ENCODE data around the gene MPDZ.

- TF ChIP-seq, protein P1, sequence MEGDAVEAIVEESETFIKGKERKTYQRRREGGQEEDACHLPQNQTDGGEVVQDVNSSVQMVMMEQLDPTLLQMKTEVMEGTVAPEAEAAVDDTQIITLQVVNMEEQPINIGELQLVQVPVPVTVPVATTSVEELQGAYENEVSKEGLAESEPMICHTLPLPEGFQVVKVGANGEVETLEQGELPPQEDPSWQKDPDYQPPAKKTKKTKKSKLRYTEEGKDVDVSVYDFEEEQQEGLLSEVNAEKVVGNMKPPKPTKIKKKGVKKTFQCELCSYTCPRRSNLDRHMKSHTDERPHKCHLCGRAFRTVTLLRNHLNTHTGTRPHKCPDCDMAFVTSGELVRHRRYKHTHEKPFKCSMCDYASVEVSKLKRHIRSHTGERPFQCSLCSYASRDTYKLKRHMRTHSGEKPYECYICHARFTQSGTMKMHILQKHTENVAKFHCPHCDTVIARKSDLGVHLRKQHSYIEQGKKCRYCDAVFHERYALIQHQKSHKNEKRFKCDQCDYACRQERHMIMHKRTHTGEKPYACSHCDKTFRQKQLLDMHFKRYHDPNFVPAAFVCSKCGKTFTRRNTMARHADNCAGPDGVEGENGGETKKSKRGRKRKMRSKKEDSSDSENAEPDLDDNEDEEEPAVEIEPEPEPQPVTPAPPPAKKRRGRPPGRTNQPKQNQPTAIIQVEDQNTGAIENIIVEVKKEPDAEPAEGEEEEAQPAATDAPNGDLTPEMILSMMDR (IDR thresholded peaks at IDR 0.05): no peak
- no peak for TF ChIP-seq POLR2AphosphoS5 (IDR thresholded peaks at IDR 0.05)
Observed at GRCh38 chr9:13241283-13241682, 38.2 kb downstream of the MPDZ start.
